SK-N-MC (cell line): ENCODE results near the gene HCFC1.

Experiments used
- EZH2 ChIP-seq: fragments of 200-600 bp; sonication (generic); IDR thresholded peaks from one replicate; pipeline ENCODE4 v1.6.1; 2017; ENCODE audit warnings: antibody characterized with exemption
- POLR2AphosphoS5 ChIP-seq: IDR thresholded peaks from 2 replicates; pipeline ENCODE4 v1.6.1; 2012; ENCODE audit warnings: mild to moderate bottlenecking, low read depth, low read length, borderline replicate concordance

DNA sequence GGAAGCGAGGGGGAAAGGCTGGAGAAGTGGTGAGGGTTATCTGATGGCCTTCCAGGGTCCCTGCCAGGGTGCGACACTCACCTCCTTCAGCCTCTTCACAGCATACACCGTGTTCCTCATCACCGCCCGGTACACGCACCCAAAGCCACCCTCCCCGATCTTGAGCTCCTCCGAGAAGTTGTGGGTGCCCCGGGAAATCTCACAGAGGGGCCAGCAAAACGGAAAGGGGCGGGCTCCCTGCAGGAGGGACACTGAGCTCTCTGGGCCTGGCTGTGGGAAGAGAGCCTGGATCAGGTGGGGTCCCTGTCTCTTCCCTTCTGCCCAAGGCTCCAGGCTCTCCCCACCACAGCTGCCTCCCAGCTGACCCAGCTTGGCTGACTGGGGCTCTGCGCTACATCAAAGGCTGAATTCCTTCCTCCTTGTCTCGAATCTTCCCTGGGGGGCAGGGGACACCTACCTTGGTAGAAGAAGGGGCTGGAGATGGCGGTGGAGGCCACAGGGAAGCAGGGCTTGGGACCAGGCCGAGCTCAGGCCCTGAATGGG lies 47.0 kb upstream of the HCFC1 start:
- TF ChIP-seq POLR2AphosphoS5 (no peak), EZH2 (no peak)
